OCI-LY1 (cell line): ENCODE data around the gene LCOR.

Experiments used
- H2AFZ ChIP-seq: fragments of 200-600 bp; sonication (generic), shearing (Covaris generic); 2 replicates; pipeline ENCODE4 v1.6.0; 2014; ENCODE audit warnings: antibody characterized with exemption, mild to moderate bottlenecking, low read length
- H3F3A ChIP-seq: fragments of 200-600 bp; sonication (generic), shearing (Covaris generic); 2 replicates; pipeline ENCODE4 v1.6.0; 2014; ENCODE audit warnings: mild to moderate bottlenecking, antibody characterized with exemption, low read length, moderate library complexity; ENCODE audit not compliant: insufficient read depth
- H3K27ac ChIP-seq: fragments of 200-600 bp; sonication (generic); 2 replicates; pipeline ENCODE4 v1.5.1; 2014; ENCODE audit warnings: low read length, mixed run types, mild to moderate bottlenecking, low read depth; ENCODE audit not compliant: poor library complexity, severe bottlenecking
- H3K27me3 ChIP-seq: fragments of 200-600 bp; sonication (generic); 2 replicates; pipeline ENCODE4 v1.6.0; 2014; ENCODE audit warnings: antibody characterized with exemption, mild to moderate bottlenecking, low read length, moderate library complexity; ENCODE audit not compliant: insufficient read depth
- H3K36me3 ChIP-seq: fragments of 200-600 bp; sonication (generic); 2 replicates; pipeline ENCODE4 v1.6.1; 2014; ENCODE audit warnings: mild to moderate bottlenecking, antibody characterized with exemption, low read length, moderate library complexity, mixed read lengths; ENCODE audit not compliant: insufficient read depth
- H3K4me1 ChIP-seq: fragments of 200-600 bp; sonication (generic); 2 replicates; pipeline ENCODE4 v1.5.1; 2014; ENCODE audit warnings: mild to moderate bottlenecking, low read length, moderate library complexity; ENCODE audit not compliant: insufficient read depth, severe bottlenecking
- H3K4me2 ChIP-seq: fragments of 200-600 bp; sonication (generic), shearing (Covaris generic); 2 replicates; pipeline ENCODE4 v1.6.1; 2014; ENCODE audit warnings: low read length
- H3K4me3 ChIP-seq: fragments of 200-600 bp; sonication (generic); 2 replicates; pipeline ENCODE4 v1.5.1; 2014; ENCODE audit warnings: low read length, low read depth, mild to moderate bottlenecking, mixed read lengths; ENCODE audit not compliant: poor library complexity, severe bottlenecking
- H3K79me2 ChIP-seq: fragments of 200-600 bp; shearing (Covaris generic); 2 replicates; pipeline ENCODE4 v1.6.1; 2016; ENCODE audit warnings: mixed run types, low read length, mixed read lengths; ENCODE audit not compliant: insufficient read depth
- H3K9ac ChIP-seq: fragments of 200-600 bp; sonication (generic), shearing (Covaris generic); 2 replicates; pipeline ENCODE4 v1.6.1; 2014; ENCODE audit warnings: mild to moderate bottlenecking, low read length, mixed read lengths
- H3K9me2 ChIP-seq: fragments of 200-600 bp; sonication (generic), shearing (Covaris generic); 2 replicates; pipeline ENCODE4 v1.6.1; 2014; ENCODE audit warnings: low read depth, mild to moderate bottlenecking, low read length, mixed read lengths
- H3K9me3 ChIP-seq: fragments of 200-600 bp; shearing (Covaris generic); 2 replicates; pipeline ENCODE4 v1.6.1; 2014; ENCODE audit warnings: low read length, mixed read lengths
- H4K20me1 ChIP-seq: fragments of 200-600 bp; sonication (generic), shearing (Covaris generic); 2 replicates; pipeline ENCODE4 v1.6.0; 2016; ENCODE audit warnings: mild to moderate bottlenecking, low read length; ENCODE audit not compliant: insufficient read depth
- EZH2 ChIP-seq: fragments of 200-600 bp; sonication (generic), shearing (Covaris generic); IDR thresholded peaks from 2 replicates; pipeline ENCODE4 v1.8.0; 2017; ENCODE audit warnings: borderline replicate concordance, mixed run types, mild to moderate bottlenecking, antibody characterized with exemption, low read length, moderate library complexity, mixed read lengths
- TF ChIP-seq, protein P1 (sequence below): fragments of 200-600 bp; sonication (generic), shearing (Covaris generic); IDR thresholded peaks from 2 replicates; pipeline ENCODE4 v1.5.1; 2017; ENCODE audit warnings: mild to moderate bottlenecking, antibody characterized with exemption, low read length, moderate library complexity, mixed read lengths

Gene LCOR

GRCh38 chr10:97042081-97042480 lies 210.0 kb downstream of the LCOR start:
- Histone ChIP-seq H3K4me3 (no peak overlapping the region), H3K9me2 (no peaks in the 10 kb centered on the region), H3F3A (no peaks in the 10 kb centered on the region), H3K9ac (no peak overlapping the region), H3K9me3 (no peaks in the 10 kb centered on the region), H3K4me2 (no peak overlapping the region), H3K36me3 (no peaks in the 10 kb centered on the region), H4K20me1 (no peaks in the 10 kb centered on the region), H3K27me3 (no peaks in the 10 kb centered on the region), H3K4me1 (peaks cover 9% of the 10 kb centered on the region), H3K27ac (no peak overlapping the region), H2AFZ (no peak overlapping the region), H3K79me2 (no peaks in the 10 kb centered on the region)
- no peak for TF ChIP-seq EZH2
- TF ChIP-seq, protein P1, sequence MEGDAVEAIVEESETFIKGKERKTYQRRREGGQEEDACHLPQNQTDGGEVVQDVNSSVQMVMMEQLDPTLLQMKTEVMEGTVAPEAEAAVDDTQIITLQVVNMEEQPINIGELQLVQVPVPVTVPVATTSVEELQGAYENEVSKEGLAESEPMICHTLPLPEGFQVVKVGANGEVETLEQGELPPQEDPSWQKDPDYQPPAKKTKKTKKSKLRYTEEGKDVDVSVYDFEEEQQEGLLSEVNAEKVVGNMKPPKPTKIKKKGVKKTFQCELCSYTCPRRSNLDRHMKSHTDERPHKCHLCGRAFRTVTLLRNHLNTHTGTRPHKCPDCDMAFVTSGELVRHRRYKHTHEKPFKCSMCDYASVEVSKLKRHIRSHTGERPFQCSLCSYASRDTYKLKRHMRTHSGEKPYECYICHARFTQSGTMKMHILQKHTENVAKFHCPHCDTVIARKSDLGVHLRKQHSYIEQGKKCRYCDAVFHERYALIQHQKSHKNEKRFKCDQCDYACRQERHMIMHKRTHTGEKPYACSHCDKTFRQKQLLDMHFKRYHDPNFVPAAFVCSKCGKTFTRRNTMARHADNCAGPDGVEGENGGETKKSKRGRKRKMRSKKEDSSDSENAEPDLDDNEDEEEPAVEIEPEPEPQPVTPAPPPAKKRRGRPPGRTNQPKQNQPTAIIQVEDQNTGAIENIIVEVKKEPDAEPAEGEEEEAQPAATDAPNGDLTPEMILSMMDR = no peak

DNA sequence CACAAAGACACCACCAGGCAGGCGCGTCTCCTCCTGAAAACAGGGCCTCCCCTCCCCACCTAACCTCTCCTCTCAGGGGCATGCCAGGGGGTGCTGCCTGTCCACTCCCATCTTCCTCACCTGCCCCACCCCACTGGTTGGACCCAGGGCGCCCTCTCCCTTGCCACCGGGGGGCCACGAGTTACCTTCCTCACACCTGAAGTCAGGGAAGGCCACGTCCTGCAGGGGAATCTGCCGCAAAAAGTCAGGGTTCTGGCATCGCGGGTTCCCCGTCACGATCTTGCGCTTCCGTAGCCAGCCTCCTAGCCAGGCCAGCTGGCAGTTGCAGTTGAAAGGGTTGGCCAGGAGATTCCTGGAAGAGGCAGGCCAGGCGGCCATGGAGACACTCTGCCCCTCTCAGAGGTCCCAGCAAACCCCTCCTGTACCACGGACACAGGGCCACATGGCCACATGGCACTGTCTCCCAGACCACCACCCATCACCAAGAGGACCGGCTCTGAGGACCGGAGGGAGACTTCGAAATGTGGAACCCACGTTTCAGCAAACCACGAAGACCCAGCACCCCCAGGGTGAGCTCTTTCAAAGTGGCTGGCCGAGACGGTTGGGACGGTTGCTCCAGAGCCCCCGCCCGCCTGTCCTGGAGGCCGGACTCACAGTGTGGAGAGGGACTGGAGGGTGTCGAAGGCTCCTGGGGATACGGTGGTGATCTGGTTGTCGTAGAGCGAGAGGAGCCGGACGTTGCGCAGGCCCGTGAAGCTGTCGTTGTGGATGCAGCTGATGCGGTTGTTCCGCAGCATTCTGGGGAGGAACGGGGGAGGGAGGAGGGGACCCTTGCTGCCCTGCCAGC lies 210.8 kb downstream of the LCOR start:
- TF ChIP-seq, protein P1 = no peak
- TF ChIP-seq EZH2 = no peak
- Histone ChIP-seq H3K79me2 (no peaks in the 10 kb centered on the region), H3K36me3 (no peaks in the 10 kb centered on the region)

GRCh38 chr10:97043563-97043855 lies 211.4 kb downstream of the LCOR start:
- Histone ChIP-seq H3K27ac (no peak overlapping the region), H3K79me2 (no peaks in the 10 kb centered on the region), H3K9ac (no peak overlapping the region), H3K4me1 (no peaks in the 10 kb centered on the region), H2AFZ (no peak overlapping the region), H3F3A (no peaks in the 10 kb centered on the region), H3K9me3 (no peaks in the 10 kb centered on the region), H4K20me1 (no peaks in the 10 kb centered on the region), H3K27me3 (no peaks in the 10 kb centered on the region), H3K36me3 (no peaks in the 10 kb centered on the region), H3K9me2 (no peaks in the 10 kb centered on the region), H3K4me3 (no peak overlapping the region), H3K4me2 (no peak overlapping the region)
- TF ChIP-seq EZH2 = no peak
- TF ChIP-seq, protein P1 = no peak

More for the DNA sequence above, 210.8 kb downstream of the LCOR start:
- Histone ChIP-seq H3K9me2 (no peaks in the 10 kb centered on the region), H3K9me3 (no peaks in the 10 kb centered on the region), H3K4me3 (no peak overlapping the region), H3K4me1 (peaks cover 2% of the 10 kb centered on the region), H2AFZ (no peak overlapping the region), H3F3A (no peaks in the 10 kb centered on the region), H3K27ac (no peak overlapping the region), H3K27me3 (no peaks in the 10 kb centered on the region), H3K9ac (no peak overlapping the region), H3K4me2 (no peak overlapping the region), H4K20me1 (no peaks in the 10 kb centered on the region)
